Stimulated activated CD4-positive, alpha-beta T cell treated with anti-CD3 and anti-CD28 coated beads, Interleukin-4, amount 100 ng/mL, for 24 hours (primary cell): ENCODE measurements around the gene XKR8.
A peak's percentile ranks its signal among the peaks of the same experiment; 100 is the strongest.

ENCODE experiments used
- DNase-seq: peaks from one replicate; pipeline ENCODE4 v3.0.0-alpha.2; 2020

XKR8 gene

GRCh38 chr1:27959792-27960603, at the start of gene XKR8:
Gene XKR8, plus strand, starts transcription at chr1:27959973. Its CDS starts 97 bp downstream, at chr1:27960070.
- peak; percentile 83 for DNase-seq

- peak; percentile 50 for DNase-seq
Measured at GRCh38 chr1:27912429-27912828, 47.3 kb upstream of the XKR8 start.

GRCh38 chr1:27915082-27915575, 44.6 kb upstream of the XKR8 start:
- no peak for DNase-seq

GRCh38 chr1:27922272-27922671, 37.5 kb upstream of the XKR8 start:
- no peak for DNase-seq

- no peak for DNase-seq
Measured at GRCh38 chr1:27928216-27928954, 31.4 kb upstream of the XKR8 start.

- no peak for DNase-seq
Measured at GRCh38 chr1:27931184-27931583, 28.6 kb upstream of the XKR8 start.

GRCh38 chr1:27931759-27932158, 28.0 kb upstream of the XKR8 start:
- no peak for DNase-seq

GRCh38 chr1:27934818-27935549, 24.8 kb upstream of the XKR8 start, which contains the start of gene SMPDL3B:
Gene SMPDL3B, plus strand, starts transcription at chr1:27935000. Its CDS starts 184 bp downstream, at chr1:27935184.
- DNase-seq: no peak

GRCh38 chr1:27935721-27936120, 24.1 kb upstream of the XKR8 start:
- no peak for DNase-seq

GRCh38 chr1:27936370-27936769, 23.4 kb upstream of the XKR8 start:
- DNase-seq: no peak

GRCh38 chr1:27937524-27937836, 22.3 kb upstream of the XKR8 start:
- no peak for DNase-seq

- no peak for DNase-seq
Measured at GRCh38 chr1:27938488-27938887, 21.3 kb upstream of the XKR8 start.

- DNase-seq: peak; percentile 79
Measured at GRCh38 chr1:27940297-27940696, 19.5 kb upstream of the XKR8 start.

GRCh38 chr1:27940870-27941560, 18.8 kb upstream of the XKR8 start:
- no peak for DNase-seq

- no peak for DNase-seq
Measured at GRCh38 chr1:27941671-27942540, 17.9 kb upstream of the XKR8 start.

- no peak for DNase-seq
Measured at GRCh38 chr1:27945020-27945419, 14.8 kb upstream of the XKR8 start.

GRCh38 chr1:27949027-27949426, 10.7 kb upstream of the XKR8 start:
- DNase-seq: no peak

- DNase-seq: no peak
Measured at GRCh38 chr1:27951396-27951795, 8.4 kb upstream of the XKR8 start.

- no peak for DNase-seq
Measured at GRCh38 chr1:27952147-27952546, 7.6 kb upstream of the XKR8 start.

GRCh38 chr1:27954186-27954585, 5.6 kb upstream of the XKR8 start:
- DNase-seq: no peak

- no peak for DNase-seq
Measured at GRCh38 chr1:27955076-27955475, 4.7 kb upstream of the XKR8 start.

- DNase-seq: no peak
Measured at GRCh38 chr1:27956761-27957160, 3.0 kb upstream of the XKR8 start.
